Karpas-422 (cell line): ENCODE data around the gene RAPGEF2. TPM values are rescaled to one million over a fixed set of nuclear protein-coding genes. Genes with fewer than 3 reads are reported as not detected.
A peak's percentile ranks its signal among the peaks of the same experiment; 100 is the strongest.

Experiments
- DNase-seq: peaks from one replicate; pipeline ENCODE4 v3.0.0-alpha.2; 2015
- H2AFZ ChIP-seq: fragments of 200-600 bp; sonication (generic); 2 replicates; pipeline ENCODE4 v1.6.1; 2014; ENCODE audit warnings: antibody characterized with exemption, low read length, mixed read lengths
- H3K27ac ChIP-seq: fragments of 200-600 bp; sonication (generic); 2 replicates; pipeline ENCODE4 v1.5.1; 2014; ENCODE audit warnings: mild to moderate bottlenecking, low read length, moderate library complexity
- H3K27me3 ChIP-seq: fragments of 200-600 bp; sonication (generic); 2 replicates; pipeline ENCODE4 v1.6.1; 2014; ENCODE audit warnings: low read length, mixed read lengths
- H3K36me3 ChIP-seq: fragments of 200-600 bp; sonication (generic); 2 replicates; pipeline ENCODE4 v1.6.1; 2014; ENCODE audit warnings: low read length, mixed read lengths; ENCODE audit not compliant: insufficient read depth
- H3K4me1 ChIP-seq: fragments of 200-600 bp; sonication (generic); 2 replicates; pipeline ENCODE4 v1.6.1; 2014; ENCODE audit warnings: mild to moderate bottlenecking, low read length, mixed read lengths
- H3K4me2 ChIP-seq: fragments of 200-600 bp; sonication (generic); 2 replicates; pipeline ENCODE4 v1.6.1; 2014; ENCODE audit warnings: low read length, low read depth, mild to moderate bottlenecking; ENCODE audit not compliant: poor library complexity, severe bottlenecking
- H3K4me3 ChIP-seq: fragments of 200-600 bp; sonication (generic); 2 replicates; pipeline ENCODE4 v1.5.1; 2014; ENCODE audit warnings: mild to moderate bottlenecking, antibody characterized with exemption, low read length, mixed read lengths
- H3K79me2 ChIP-seq: fragments of 200-600 bp; sonication (generic); 2 replicates; pipeline ENCODE4 v1.6.1; 2014; ENCODE audit warnings: mild to moderate bottlenecking, low read length, mixed read lengths
- H3K9ac ChIP-seq: fragments of 200-600 bp; sonication (generic); 2 replicates; pipeline ENCODE4 v1.6.0; 2014; ENCODE audit warnings: low read length
- H3K9me2 ChIP-seq: fragments of 200-600 bp; sonication (generic), shearing (Covaris generic); replicated peaks from 2 replicates; pipeline ENCODE4 v1.6.0; 2014; ENCODE audit warnings: mild to moderate bottlenecking, low read length, moderate library complexity; ENCODE audit not compliant: insufficient read depth
- H3K9me3 ChIP-seq: fragments of 300-700, 200-600 bp; sonication (generic); 2 replicates; pipeline ENCODE4 v1.6.1; 2014; ENCODE audit warnings: low read length, mixed read lengths
- H4K20me1 ChIP-seq: fragments of 200-600 bp; sonication (generic); 2 replicates; pipeline ENCODE4 v1.6.1; 2014; ENCODE audit warnings: mild to moderate bottlenecking, antibody characterized with exemption, low read length, low read depth; ENCODE audit not compliant: insufficient read depth
- total RNA-seq: library from RNA; depleted of rRNA; stranded (reverse); fragments of >200 nt; shearing (Covaris generic); gene quantifications from 2 replicates; pipeline ENCODE4 v1.2.3, GENCODE V29; 2014; ENCODE audit warnings: low replicate concordance

Gene RAPGEF2
- total RNA-seq, 1 experiment from 2014 or later, result 5.4 TPM

- Histone ChIP-seq H3K27me3 (no peaks in the 10 kb centered on the region), H3K9ac (no peak overlapping the region), H3K4me2 (no peak overlapping the region), H3K9me3 (no peaks in the 10 kb centered on the region), H4K20me1 (peaks cover 16% of the 10 kb centered on the region; the same call in 1 of the 2 replicates), H3K4me3 (no peak overlapping the region), H3K9me2 (no peaks in the 10 kb centered on the region), H2AFZ (no peak overlapping the region), H3K4me1 (peaks cover 7% of the 10 kb centered on the region), H3K36me3 (no peaks in the 10 kb centered on the region), H3K27ac (no peak overlapping the region), H3K79me2 (no peaks in the 10 kb centered on the region)
- no peak for DNase-seq
Measured at GRCh38 chr4:159205466-159205865, 102.6 kb downstream of the RAPGEF2 start.

DNA sequence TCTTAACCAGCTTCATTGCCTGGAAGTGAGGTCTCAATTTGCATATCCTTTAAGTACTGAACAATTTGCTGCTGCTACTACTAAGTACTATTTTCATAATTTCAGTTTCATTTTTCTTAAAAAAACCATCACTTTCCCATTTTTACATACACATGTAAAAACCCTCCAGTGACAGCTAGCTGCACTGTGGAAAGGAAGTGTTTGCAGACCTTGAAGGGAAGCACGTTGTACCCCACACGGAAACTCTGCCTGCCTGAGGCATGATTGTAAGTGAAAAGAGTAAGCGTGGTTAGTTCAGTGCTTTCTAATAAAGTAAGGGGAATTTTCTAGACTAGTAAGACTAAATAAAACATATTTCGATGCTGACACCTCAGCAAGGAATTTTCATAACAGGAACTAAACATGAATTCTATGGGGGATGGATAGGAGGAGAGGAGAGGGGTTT is 103.6 kb downstream of the RAPGEF2 start:
- DNase-seq, result peak; percentile 47
- Histone ChIP-seq H3K4me2 (peak overlapping the region; percentile 18), H3K27ac (no peak overlapping the region)

DNA sequence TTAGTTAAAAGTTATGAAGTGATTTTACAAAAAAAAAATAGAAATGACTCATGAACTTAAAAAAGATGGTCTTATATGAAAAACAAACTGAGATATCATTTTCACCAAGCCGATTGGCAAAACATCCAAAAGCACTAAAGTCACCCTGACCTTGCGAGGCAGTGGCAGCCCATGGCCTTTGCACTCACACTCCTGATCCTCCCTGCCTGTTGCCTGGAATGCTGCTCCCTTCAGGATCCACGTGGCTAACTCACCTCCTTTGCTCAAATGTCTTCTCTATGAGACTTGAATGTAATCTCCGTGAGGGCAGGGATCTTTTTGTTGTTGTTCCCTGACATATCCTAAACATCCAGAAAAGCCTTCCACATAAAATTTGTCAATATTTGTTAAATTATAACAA is 106.4 kb downstream of the RAPGEF2 start:
- peaks cover 7% of the 10 kb centered on the region for H3K4me1 ChIP-seq
- no peaks in the 10 kb centered on the region for H3K36me3 ChIP-seq
- H2AFZ ChIP-seq, result no peak overlapping the region
- peaks cover 18% of the 10 kb centered on the region; the same call in 1 of the 2 replicates for H4K20me1 ChIP-seq
- no peak overlapping the region for H3K4me2 ChIP-seq
- H3K9ac ChIP-seq, result no peak overlapping the region
- no peak overlapping the region for H3K4me3 ChIP-seq
- H3K27ac ChIP-seq, result no peak overlapping the region
- no peaks in the 10 kb centered on the region for H3K27me3 ChIP-seq
- no peaks in the 10 kb centered on the region for H3K9me3 ChIP-seq
- H3K79me2 ChIP-seq, result no peaks in the 10 kb centered on the region
- DNase-seq, result no peak
- H3K9me2 ChIP-seq, result no peaks in the 10 kb centered on the region

More for the DNA sequence above, 103.6 kb downstream of the RAPGEF2 start:
- no peaks in the 10 kb centered on the region for H3K79me2 ChIP-seq
- no peak overlapping the region for H3K9ac ChIP-seq
- no peaks in the 10 kb centered on the region for H3K9me2 ChIP-seq
- no peaks in the 10 kb centered on the region for H3K36me3 ChIP-seq
- no peaks in the 10 kb centered on the region for H3K9me3 ChIP-seq
- H2AFZ ChIP-seq, result no peak overlapping the region
- H4K20me1 ChIP-seq, result peaks cover 16% of the 10 kb centered on the region; the same call in 1 of the 2 replicates
- no peak overlapping the region for H3K4me3 ChIP-seq
- peaks cover 7% of the 10 kb centered on the region for H3K4me1 ChIP-seq
- no peaks in the 10 kb centered on the region for H3K27me3 ChIP-seq

GRCh38 chr4:159210975-159211374 is 108.1 kb downstream of the RAPGEF2 start:
- H3K9me2 ChIP-seq, result no peaks in the 10 kb centered on the region
- peaks cover 7% of the 10 kb centered on the region for H3K4me1 ChIP-seq
- H4K20me1 ChIP-seq, result peaks cover 14% of the 10 kb centered on the region; the same call in 1 of the 2 replicates
- no peak overlapping the region for H3K9ac ChIP-seq
- H3K27me3 ChIP-seq, result no peaks in the 10 kb centered on the region
- no peaks in the 10 kb centered on the region for H3K9me3 ChIP-seq
- H3K79me2 ChIP-seq, result no peaks in the 10 kb centered on the region
- no peaks in the 10 kb centered on the region for H3K36me3 ChIP-seq
- no peak overlapping the region for H3K27ac ChIP-seq
- DNase-seq, result no peak
- H3K4me3 ChIP-seq, result no peak overlapping the region
- no peak overlapping the region for H3K4me2 ChIP-seq
- no peak overlapping the region for H2AFZ ChIP-seq

- H3K4me2 ChIP-seq, result no peak overlapping the region
- H3K4me3 ChIP-seq, result no peak overlapping the region
- no peaks in the 10 kb centered on the region for H3K9me3 ChIP-seq
- no peaks in the 10 kb centered on the region for H3K9me2 ChIP-seq
- no peak overlapping the region for H2AFZ ChIP-seq
- no peaks in the 10 kb centered on the region for H3K79me2 ChIP-seq
- H3K27ac ChIP-seq, result no peak overlapping the region
- H4K20me1 ChIP-seq, result 0 out of 2 replicates have a peak, but pooled peaks cover 7% of the 10 kb centered on the region
- no peaks in the 10 kb centered on the region for H3K36me3 ChIP-seq
- H3K4me1 ChIP-seq, result no peaks in the 10 kb centered on the region
- DNase-seq, result no peak
- H3K27me3 ChIP-seq, result no peaks in the 10 kb centered on the region
- H3K9ac ChIP-seq, result no peak overlapping the region
Measured at GRCh38 chr4:159212675-159213293, 109.9 kb downstream of the RAPGEF2 start.

DNA sequence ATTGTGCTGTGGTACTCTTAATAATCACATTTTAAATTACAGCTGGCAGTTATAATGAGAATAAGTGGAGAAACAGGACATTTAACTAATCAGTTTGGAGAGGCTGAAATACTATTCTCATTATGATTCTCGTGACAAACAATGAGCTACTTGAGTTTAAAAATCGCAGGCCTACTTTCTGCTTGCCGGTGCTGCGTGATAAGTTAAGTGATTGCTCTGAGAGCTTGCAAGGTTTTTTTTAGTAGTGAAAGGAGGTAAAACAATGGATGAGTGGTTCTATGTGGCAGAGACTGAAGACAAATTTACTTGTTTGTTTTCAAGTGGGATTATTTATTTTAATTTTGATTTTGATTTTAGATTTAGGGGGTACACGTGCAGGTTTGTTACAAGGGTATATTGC is 114.0 kb downstream of the RAPGEF2 start:
- Histone ChIP-seq H4K20me1 (0 out of 2 replicates have a peak, but pooled peaks cover 7% of the 10 kb centered on the region), H3K36me3 (no peaks in the 10 kb centered on the region)

DNA sequence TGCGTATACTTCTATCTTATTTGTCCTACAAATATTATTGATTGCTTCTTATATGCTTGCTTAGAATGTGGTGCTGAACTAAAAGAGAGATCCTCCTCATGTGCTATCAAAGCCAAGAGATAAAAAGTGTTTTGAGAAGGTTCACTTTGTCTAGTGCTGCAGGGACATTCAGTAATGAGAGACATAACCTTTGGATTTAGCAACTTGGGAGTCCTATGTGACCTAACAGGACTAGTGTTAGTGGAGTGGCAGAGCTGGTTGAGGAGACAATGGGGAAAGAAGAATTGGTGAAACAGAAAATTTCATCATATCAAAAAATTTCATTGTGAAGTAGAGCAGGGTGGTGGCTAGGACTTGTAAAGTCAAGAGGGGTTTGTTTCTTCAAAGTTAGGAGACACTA is 117.0 kb downstream of the RAPGEF2 start:
- Histone ChIP-seq H3K9me2 (no peaks in the 10 kb centered on the region), H3K4me2 (no peak overlapping the region), H3K4me3 (no peak overlapping the region), H3K27me3 (no peaks in the 10 kb centered on the region), H3K36me3 (no peaks in the 10 kb centered on the region), H3K27ac (no peak overlapping the region), H4K20me1 (0 out of 2 replicates have a peak, but pooled peaks cover under 1% of the 10 kb centered on the region), H3K4me1 (no peaks in the 10 kb centered on the region), H3K9me3 (no peaks in the 10 kb centered on the region), H2AFZ (no peak overlapping the region), H3K79me2 (no peaks in the 10 kb centered on the region), H3K9ac (no peak overlapping the region)
- DNase-seq, result no peak

More for the DNA sequence above, 114.0 kb downstream of the RAPGEF2 start:
- no peaks in the 10 kb centered on the region for H3K27me3 ChIP-seq
- no peak for DNase-seq
- no peak overlapping the region for H2AFZ ChIP-seq
- no peak overlapping the region for H3K9ac ChIP-seq
- no peak overlapping the region for H3K27ac ChIP-seq
- H3K4me2 ChIP-seq, result no peak overlapping the region
- no peaks in the 10 kb centered on the region for H3K9me2 ChIP-seq
- no peak overlapping the region for H3K4me3 ChIP-seq
- no peaks in the 10 kb centered on the region for H3K9me3 ChIP-seq
- no peaks in the 10 kb centered on the region for H3K4me1 ChIP-seq
- no peaks in the 10 kb centered on the region for H3K79me2 ChIP-seq

GRCh38 chr4:159220353-159220752 is 117.5 kb downstream of the RAPGEF2 start:
- H3K4me2 ChIP-seq, result no peak overlapping the region
- H2AFZ ChIP-seq, result no peak overlapping the region
- H4K20me1 ChIP-seq, result 0 out of 2 replicates have a peak, but pooled peaks cover 6% of the 10 kb centered on the region
- no peaks in the 10 kb centered on the region for H3K9me3 ChIP-seq
- H3K4me1 ChIP-seq, result no peaks in the 10 kb centered on the region
- H3K9me2 ChIP-seq, result no peaks in the 10 kb centered on the region
- no peak for DNase-seq
- H3K9ac ChIP-seq, result no peak overlapping the region
- no peak overlapping the region for H3K4me3 ChIP-seq
- H3K27ac ChIP-seq, result no peak overlapping the region
- no peaks in the 10 kb centered on the region for H3K36me3 ChIP-seq
- no peaks in the 10 kb centered on the region for H3K27me3 ChIP-seq
- no peaks in the 10 kb centered on the region for H3K79me2 ChIP-seq
